Measurements from ENCODE around the gene AP3B1. TPM values are rescaled to one million over a fixed set of nuclear protein-coding genes. Genes with fewer than 3 reads are reported as not detected.

Gene AP3B1
- total and polyA plus RNA-seq, 2 donors (not counting 1 experiment from before 2014, with no cell fraction given): 26.8 to 58.9 TPM

DNA sequence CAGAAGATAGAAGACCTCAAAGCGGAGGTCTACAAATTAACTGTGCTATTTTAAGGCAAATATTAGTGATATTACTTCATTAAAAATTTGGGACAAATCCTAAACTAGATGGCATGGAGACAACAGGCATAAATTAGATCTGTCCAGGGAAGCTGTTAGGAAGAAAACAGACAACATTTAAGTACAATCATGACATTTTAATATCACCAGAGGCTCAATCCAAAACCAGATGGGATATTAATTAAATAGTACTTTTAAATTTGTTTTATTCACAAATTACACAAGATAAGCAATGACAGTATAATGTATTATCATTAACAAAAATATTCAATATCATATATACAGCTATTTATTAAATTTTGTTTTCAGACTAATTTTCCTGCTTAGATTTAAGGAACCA lies 161.1 kb downstream of the AP3B1 start:
- no peak overlapping the region for H3K27ac Mint-ChIP-seq
- no peak overlapping the region for H3K9ac ChIP-seq (ENCODE audit: low read length)
- no peak overlapping the region for H3K27ac ChIP-seq (ENCODE audit: low read length in 2 of 2)
- H3K9me3 Mint-ChIP-seq (ENCODE audit: insufficient read depth): no peaks in the 10 kb centered on the region
- no peak overlapping the region for H3K4me3 Mint-ChIP-seq
- no peak overlapping the region for H2AFZ ChIP-seq (ENCODE audit: insufficient read depth, low read depth, low read length, poor library complexity, severe bottlenecking)
- H4K20me1 ChIP-seq (ENCODE audit: control insufficient read depth, insufficient read depth, low read length, poor library complexity, severe bottlenecking): no peaks in the 10 kb centered on the region
- ChIA-PET CTCF (no interaction called here), POLR2A (no interaction called here)
- intact Hi-C loops (cut with micrococcal nuclease): no loop called here
- no peaks in the 10 kb centered on the region for H3K79me2 ChIP-seq (ENCODE audit: control insufficient read depth, insufficient read depth, low read length)
- TF ChIP-seq, protein P1, sequence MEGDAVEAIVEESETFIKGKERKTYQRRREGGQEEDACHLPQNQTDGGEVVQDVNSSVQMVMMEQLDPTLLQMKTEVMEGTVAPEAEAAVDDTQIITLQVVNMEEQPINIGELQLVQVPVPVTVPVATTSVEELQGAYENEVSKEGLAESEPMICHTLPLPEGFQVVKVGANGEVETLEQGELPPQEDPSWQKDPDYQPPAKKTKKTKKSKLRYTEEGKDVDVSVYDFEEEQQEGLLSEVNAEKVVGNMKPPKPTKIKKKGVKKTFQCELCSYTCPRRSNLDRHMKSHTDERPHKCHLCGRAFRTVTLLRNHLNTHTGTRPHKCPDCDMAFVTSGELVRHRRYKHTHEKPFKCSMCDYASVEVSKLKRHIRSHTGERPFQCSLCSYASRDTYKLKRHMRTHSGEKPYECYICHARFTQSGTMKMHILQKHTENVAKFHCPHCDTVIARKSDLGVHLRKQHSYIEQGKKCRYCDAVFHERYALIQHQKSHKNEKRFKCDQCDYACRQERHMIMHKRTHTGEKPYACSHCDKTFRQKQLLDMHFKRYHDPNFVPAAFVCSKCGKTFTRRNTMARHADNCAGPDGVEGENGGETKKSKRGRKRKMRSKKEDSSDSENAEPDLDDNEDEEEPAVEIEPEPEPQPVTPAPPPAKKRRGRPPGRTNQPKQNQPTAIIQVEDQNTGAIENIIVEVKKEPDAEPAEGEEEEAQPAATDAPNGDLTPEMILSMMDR (IDR thresholded peaks at IDR 0.05): no peak
- no peak for TF ChIP-seq EZH2 (IDR thresholded peaks at IDR 0.05; ENCODE audit: borderline replicate concordance, insufficient read depth, low read depth, low read length, poor library complexity, severe bottlenecking)
- H3K4me3 ChIP-seq (ENCODE audit: control extremely low read depth in 1 of 5, extremely low read depth in 1 of 5, insufficient read depth in 1 of 5, low read depth in 2 of 5, low read length in 4 of 5): no peak overlapping the region
- ATAC-seq (ENCODE audit: low read depth): no peak
- H3K27me3 ChIP-seq (replicated peaks in 1 of 4; ENCODE audit: control extremely low read depth in 1 of 4, control insufficient read depth in 3 of 4, insufficient read depth in 4 of 4, low read length in 3 of 4): no peaks in the 10 kb centered on the region
- no peaks in the 10 kb centered on the region for H3K9me3 ChIP-seq (ENCODE audit: control extremely low read depth in 1 of 3, control insufficient read depth in 2 of 3, insufficient read depth in 1 of 3, low read length in 2 of 3)
- H3K4me2 ChIP-seq (replicated peaks; ENCODE audit: low read depth, low read length, poor library complexity, severe bottlenecking): no peak overlapping the region
- no peak for DNase-seq
- peaks cover 0 to 6% of the 10 kb centered on the region in 2 experiments for H3K36me3 ChIP-seq (replicated peaks in 1 of 2; ENCODE audit: control extremely low read depth in 1 of 2, control insufficient read depth in 1 of 2, extremely low read depth in 1 of 2, insufficient read depth in 2 of 2, low read length in 1 of 2)
- no peaks in the 10 kb centered on the region for H3K27me3 Mint-ChIP-seq
- H3K4me1 ChIP-seq (ENCODE audit: control insufficient read depth in 2 of 2, insufficient read depth in 2 of 2, low read length in 2 of 2): no peaks in the 10 kb centered on the region
- no CpG with 5 or more reads among the region's 1 CpG for WGBS (ENCODE audit: insufficient coverage)
- no peaks in the 10 kb centered on the region for H3K4me1 Mint-ChIP-seq

- intact Hi-C loops (cut with micrococcal nuclease): no loop called here
- Histone ChIP-seq H3K9ac (ENCODE audit: low read length) (no peak overlapping the region), H3K27me3 (replicated peaks in 1 of 4; ENCODE audit: control extremely low read depth in 1 of 4, control insufficient read depth in 3 of 4, insufficient read depth in 4 of 4, low read length in 3 of 4) (no peaks in the 10 kb centered on the region), H3K9me3 (ENCODE audit: control extremely low read depth in 1 of 3, control insufficient read depth in 2 of 3, insufficient read depth in 1 of 3, low read length in 2 of 3) (no peaks in the 10 kb centered on the region), H3K27ac (ENCODE audit: low read length in 2 of 2) (no peak overlapping the region), H3K4me2 (replicated peaks; ENCODE audit: low read depth, low read length, poor library complexity, severe bottlenecking) (no peak overlapping the region), H3K36me3 (replicated peaks in 1 of 2; ENCODE audit: control extremely low read depth in 1 of 2, control insufficient read depth in 1 of 2, extremely low read depth in 1 of 2, insufficient read depth in 2 of 2, low read length in 1 of 2) (peaks cover 0 to 6% of the 10 kb centered on the region in 2 experiments), H3K4me3 (ENCODE audit: control extremely low read depth in 1 of 5, extremely low read depth in 1 of 5, insufficient read depth in 1 of 5, low read depth in 2 of 5, low read length in 4 of 5) (no peak overlapping the region), H3K4me1 (ENCODE audit: control insufficient read depth in 2 of 2, insufficient read depth in 2 of 2, low read length in 2 of 2) (no peaks in the 10 kb centered on the region), H4K20me1 (ENCODE audit: control insufficient read depth, insufficient read depth, low read length, poor library complexity, severe bottlenecking) (no peaks in the 10 kb centered on the region), H3K79me2 (ENCODE audit: control insufficient read depth, insufficient read depth, low read length) (no peaks in the 10 kb centered on the region), H2AFZ (ENCODE audit: insufficient read depth, low read depth, low read length, poor library complexity, severe bottlenecking) (no peak overlapping the region)
- TF ChIP-seq EZH2 (IDR thresholded peaks at IDR 0.05; ENCODE audit: borderline replicate concordance, insufficient read depth, low read depth, low read length, poor library complexity, severe bottlenecking): no peak
- TF ChIP-seq, protein P1 (IDR thresholded peaks at IDR 0.05): no peak
- no peak for ATAC-seq (ENCODE audit: low read depth)
- no peaks in the 10 kb centered on the region for H3K9me3 Mint-ChIP-seq (ENCODE audit: insufficient read depth)
- no peaks in the 10 kb centered on the region for H3K27me3 Mint-ChIP-seq
- H3K4me3 Mint-ChIP-seq: no peak overlapping the region
- CTCF ChIA-PET: interaction anchor here (0.6 kb wide), 1 partner anchor 42 kb away, joined by 3 read pairs; no protein-coding TSS in a partner anchor
- POLR2A ChIA-PET: no interaction called here
- no peaks in the 10 kb centered on the region for H3K4me1 Mint-ChIP-seq
- no peak overlapping the region for H3K27ac Mint-ChIP-seq
- no CpG with 5 or more reads among the region's 2 CpGs for WGBS (ENCODE audit: insufficient coverage)
- no peak for DNase-seq
Measured at GRCh38 chr5:78132507-78132906, 162.0 kb downstream of the AP3B1 start.
